Ureter (tissue), 1 donor: ENCODE measurements around the gene TRAM2. TPM values are rescaled to one million over a fixed set of nuclear protein-coding genes. Genes with fewer than 3 reads are reported as not detected.

Experiments used
- DNase-seq: peaks from one replicate; pipeline ENCODE4 v3.0.0-alpha.2; 2020; ENCODE audit warnings: low spot score
- total RNA-seq: library from RNA; stranded (reverse); gene quantifications from one replicate; pipeline ENCODE4 v1.2.4, GENCODE V29; 2023
- donor health status: DM: yes; HTN: yes; CAD: no.

Gene TRAM2
- total RNA-seq, 1 donor from 2014 or later: 14.1 TPM

- no peak for DNase-seq
Observed at GRCh38 chr6:52531834-52532233, 45.0 kb downstream of the TRAM2 start.

DNA sequence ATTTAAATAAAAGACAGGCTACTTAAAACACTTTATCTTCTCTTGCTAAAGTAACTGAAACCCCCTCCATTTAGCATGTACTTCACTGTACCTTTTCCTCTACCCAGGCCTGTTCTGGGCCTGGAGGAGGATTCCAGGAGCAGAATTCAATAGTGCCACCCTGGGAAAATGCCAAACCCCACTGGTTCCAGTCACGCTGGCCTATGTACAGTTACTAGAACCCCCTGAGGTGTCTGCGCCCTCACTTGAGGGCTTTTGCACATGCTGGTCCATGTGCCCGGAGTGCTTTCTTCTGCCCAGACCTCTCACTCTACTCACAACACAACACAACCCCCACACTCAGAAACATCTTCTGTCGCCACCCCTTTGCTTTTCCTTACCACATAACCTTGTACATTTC is 45.5 kb downstream of the TRAM2 start:
- no peak for DNase-seq

DNA sequence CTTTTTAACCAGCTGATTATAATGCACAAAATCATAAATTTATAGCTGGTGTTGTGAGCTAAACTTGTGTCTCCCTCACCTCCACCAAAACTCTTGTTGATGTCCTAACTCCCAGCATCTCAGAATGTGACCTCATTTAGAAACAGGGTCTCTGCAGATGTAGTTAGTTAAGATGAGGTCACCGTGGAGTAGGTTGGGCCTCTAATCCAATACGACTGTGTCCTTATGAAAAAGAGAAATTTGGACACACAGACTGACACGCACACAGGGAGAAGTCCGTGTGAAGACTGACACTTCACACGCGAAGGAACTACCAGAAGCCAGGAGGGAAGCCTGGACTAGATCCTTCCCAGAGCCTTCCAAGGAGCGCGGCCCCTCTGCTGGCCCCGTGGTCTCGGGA is 46.5 kb downstream of the TRAM2 start:
- no peak for DNase-seq

DNA sequence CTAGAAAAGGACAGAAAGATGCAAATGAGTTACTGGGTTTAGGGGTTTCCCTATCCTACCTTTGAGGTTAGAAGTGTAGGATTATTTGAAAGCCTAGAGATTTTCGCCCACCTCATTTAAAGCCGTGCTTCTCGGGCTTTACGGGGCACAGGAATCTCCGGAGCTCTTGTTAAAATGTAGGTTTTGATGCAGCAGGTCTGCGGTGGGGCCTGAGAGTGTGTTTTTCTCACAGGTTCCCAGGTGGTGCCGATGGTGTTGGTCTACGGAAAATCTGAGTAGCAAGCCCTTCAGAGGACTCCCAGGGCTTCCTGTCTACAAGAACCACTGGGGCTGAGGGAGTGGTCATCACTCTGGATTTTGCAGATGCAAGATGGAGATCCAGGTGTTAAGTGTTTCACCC is 47.5 kb downstream of the TRAM2 start:
- DNase-seq: no peak

GRCh38 chr6:52527436-52527835 is 49.4 kb downstream of the TRAM2 start:
- no peak for DNase-seq

DNA sequence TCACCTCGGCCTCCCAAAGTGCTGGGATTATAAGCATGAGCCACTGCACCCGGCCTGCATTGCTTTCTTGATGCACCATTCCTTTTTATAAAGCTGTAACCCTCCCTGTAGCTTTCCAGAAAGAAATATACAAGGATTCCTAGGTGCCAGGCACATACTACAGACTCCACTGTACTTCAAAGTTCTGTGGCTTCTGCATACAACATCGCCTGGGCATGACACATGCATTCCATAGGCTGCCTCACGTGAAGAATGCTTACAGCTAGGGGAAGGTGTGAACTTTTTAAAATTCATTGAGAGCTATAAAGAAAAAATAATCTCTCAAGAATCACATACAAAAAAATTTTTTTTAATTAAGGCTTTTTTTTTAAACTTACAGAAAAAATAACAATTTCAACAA is 50.2 kb downstream of the TRAM2 start:
- no peak for DNase-seq

- DNase-seq: no peak
Observed at GRCh38 chr6:52524918-52525317, 51.9 kb downstream of the TRAM2 start.

DNA sequence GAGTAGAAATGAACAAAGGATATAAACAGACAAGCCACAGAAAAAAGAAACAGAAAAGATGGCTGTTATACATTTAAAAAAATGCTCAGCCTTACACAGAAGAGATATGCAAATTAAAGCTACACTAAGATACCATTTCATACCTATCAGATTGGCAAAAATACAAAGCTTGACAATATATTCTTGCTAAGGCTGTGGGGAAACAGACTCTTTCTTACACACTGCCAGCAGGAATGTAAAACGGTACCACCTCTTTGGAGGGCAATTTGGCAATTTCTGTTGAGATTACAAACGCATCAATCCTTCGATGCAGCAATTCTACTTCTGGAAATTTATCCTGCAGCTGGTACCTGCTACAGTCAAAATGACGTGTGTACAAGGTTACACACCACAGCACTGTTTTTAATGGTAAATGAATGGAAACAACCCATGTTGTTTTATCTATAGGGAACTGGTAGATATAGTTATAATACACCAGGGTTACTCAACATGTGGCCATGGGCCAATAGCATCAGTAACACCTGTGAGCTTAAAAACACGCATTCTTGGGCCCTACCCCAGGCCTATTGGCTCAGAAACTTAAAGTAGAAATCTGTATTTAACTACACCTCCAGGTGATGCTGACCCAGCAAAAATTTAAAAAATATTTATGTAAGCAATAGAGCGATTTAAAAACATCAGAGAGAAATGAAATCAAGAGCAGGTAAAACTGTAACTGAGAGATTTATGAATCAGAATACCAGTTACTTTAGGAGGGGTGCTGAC is 53.3 kb downstream of the TRAM2 start:
- DNase-seq: no peak

DNA sequence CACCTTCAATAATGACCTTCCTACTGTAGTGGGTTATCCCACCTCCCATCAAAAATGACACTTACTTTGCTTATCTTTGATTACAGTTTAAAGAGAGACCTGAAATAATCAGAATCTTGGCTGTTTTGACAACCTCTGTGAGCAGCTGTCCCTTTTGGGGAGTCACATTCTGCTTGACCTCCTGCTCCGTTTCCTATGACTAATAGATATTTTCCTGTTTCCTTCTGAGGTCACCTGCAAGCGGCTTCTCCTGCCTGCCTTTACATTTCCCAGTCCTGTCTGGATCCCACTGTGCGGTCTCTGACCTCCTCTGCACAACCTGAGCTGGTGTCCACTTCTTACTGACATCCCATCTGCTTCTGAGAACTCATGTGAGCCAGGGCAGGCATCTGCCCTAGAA is 54.2 kb downstream of the TRAM2 start:
- DNase-seq: no peak

GRCh38 chr6:52522151-52522626 is 54.7 kb downstream of the TRAM2 start:
- no peak for DNase-seq

GRCh38 chr6:52519618-52520017 is 57.2 kb downstream of the TRAM2 start:
- DNase-seq: no peak

- DNase-seq: no peak
Observed at GRCh38 chr6:52518279-52518945, 58.4 kb downstream of the TRAM2 start.

- peak; percentile 86 for DNase-seq
Observed at GRCh38 chr6:52517502-52518278, 59.2 kb downstream of the TRAM2 start.

GRCh38 chr6:52516943-52517342 is 59.9 kb downstream of the TRAM2 start:
- no peak for DNase-seq

DNA sequence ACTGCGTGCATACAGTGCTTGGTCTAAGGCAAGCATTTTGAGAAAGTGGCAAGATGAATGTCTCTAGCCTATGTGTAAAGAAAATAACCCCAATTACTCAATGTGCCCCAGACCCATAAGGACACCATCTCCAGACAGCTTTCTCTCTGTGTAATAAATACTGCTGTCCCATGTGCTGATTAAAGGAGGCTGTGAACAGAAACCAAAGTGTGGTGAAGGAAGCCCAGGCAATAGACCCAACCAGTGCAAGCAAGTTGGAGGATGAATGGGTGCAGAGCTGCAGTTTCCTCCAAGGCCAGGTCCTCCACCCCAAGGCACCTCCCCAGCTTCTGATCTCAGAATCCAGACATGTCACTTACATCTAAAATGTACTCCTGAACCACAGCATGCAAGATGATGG is 60.6 kb downstream of the TRAM2 start:
- DNase-seq: no peak

DNA sequence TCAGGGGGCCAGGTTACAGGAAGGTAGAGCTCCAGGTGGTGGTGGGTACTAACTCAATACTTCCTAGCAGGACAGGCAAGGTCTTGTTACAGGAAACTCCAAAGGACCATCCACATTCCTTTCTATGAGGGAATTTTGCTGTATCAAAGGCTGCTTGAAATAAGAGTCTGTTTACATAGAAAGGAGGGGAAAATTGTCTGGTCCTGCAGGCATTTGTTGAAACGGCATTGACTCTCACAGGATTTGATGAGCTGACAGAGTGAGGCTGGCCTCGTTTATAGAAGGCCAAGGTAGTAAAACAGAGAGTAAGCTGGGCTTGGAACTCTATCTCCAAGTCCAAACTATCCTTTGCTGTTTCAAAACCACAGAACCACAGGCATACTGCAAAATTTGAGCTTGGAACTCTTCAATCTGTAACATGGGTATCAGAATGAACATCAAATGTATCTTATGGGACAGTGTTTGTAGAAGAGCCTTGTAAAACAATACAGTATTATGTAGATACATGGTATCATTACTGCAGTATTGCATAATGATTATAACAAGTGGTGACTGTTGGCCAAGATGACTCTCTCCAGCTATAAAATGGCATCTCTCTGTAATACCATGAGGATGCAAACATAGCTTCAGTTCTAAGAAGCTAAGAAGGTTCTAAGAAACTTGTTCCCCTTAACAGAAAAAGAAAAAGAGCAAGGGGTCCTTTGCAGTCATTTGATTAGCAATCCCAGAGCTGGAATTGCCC is 61.5 kb downstream of the TRAM2 start:
- DNase-seq: no peak

DNA sequence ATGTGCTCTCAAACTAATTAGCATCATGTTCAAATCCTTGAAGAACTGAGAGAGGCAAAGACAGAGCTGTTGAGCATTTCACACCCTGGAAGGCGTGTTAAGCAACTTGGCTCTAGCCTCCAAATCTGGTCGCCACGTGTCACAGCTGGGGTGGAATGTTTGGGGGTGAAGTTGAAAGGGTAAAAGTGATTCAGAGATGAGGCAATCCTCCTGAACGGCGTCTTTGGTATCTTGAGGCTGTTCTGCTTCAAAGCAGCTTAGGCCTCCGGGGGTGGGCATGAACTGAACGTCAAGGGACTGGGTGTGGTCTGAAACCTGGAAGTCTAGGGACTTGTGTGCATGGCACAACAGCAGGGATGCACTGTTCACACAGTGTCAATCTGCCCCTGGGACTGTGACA is 62.3 kb downstream of the TRAM2 start:
- DNase-seq: no peak

- no peak for DNase-seq
Observed at GRCh38 chr6:52513896-52514295, 63.0 kb downstream of the TRAM2 start.

DNA sequence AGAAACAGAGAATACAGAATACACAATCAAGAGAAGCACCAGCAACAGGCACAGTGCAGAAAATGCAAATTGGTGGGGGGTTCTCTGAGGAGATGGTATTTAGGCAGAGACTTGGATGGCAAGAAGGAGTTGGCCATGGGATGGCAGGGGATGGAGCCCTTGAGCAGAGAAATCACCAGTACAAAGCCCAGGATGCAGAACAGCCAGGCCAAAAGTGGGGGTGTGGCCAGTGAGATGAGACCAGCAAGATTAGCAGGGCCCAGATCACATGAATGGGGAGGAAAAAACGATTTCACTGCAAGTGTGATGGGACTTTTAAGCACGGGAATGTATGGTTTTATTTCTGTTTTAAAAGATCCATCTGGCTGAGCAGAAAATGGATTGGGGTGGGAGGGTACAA is 63.4 kb downstream of the TRAM2 start:
- no peak for DNase-seq

- DNase-seq: no peak
Observed at GRCh38 chr6:52512199-52512598, 64.7 kb downstream of the TRAM2 start.

GRCh38 chr6:52511572-52512151 is 65.2 kb downstream of the TRAM2 start:
- DNase-seq: no peak

DNA sequence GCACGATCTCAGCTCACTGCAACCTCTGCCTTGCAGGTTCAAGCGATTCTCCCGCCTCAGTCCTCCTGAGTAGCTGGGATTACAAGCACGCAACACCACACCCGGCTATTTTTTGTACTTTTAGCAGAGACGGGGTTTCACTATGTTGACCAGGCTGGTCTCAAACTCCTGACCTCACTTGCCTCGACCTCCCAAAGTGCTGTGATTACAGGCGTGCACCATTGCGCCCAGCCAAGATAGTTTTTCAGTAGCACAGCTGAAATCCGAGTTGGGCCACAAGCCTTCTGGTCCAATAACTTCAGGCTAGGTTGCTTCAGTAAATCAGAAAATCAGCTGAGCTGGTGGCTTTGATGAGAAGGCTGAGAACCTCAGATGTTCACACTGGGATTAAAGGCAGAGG is 65.7 kb downstream of the TRAM2 start:
- no peak for DNase-seq
